Stimulated activated CD4-positive, alpha-beta T cell treated with anti-CD3 and anti-CD28 coated beads, Interleukin-2, amount 100 ng/mL, for 24 hours (primary cell): ENCODE data around the gene CAGE1.

Experiments used
- DNase-seq, 2 donors: peaks; one replicate each; pipeline ENCODE4 v3.0.0-alpha.2; 2020

Gene CAGE1

DNA sequence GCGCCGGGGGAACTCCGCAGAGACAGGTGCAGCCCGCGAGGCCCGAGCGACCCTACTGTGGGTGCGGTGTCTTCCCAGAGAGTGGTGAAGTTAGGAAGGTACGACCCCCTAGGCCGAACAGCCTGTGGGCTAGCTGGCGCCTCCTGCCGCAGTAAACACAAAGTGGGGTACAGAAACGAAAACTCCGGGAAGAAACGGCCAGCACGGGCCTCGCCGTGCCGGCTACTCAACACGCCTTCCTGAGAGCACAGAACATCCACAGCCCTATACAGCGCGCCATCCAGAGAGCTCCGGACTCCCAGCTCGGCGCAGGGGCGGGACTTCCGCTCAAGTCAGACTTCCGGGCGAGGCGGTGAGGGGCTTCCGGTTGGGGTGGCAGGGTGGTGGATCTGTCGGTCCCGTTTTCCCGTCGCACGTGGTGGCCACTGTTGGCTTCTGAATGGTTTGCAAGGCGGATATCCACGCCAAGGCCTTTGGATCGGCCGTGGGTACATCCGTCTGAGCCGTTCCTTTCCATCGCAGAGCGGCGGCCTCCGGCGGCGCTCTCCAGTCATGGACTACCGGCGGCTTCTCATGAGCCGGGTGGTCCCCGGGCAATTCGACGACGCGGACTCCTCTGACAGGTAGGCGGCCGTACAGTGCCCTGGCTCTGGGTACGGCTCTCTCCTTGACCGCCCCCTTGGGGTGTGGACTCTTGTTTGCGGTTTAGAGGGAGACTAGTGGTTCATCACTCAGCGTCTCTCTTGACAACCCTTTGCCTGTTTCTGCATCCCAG is at the start of gene CAGE1, which contains the start of gene RIOK1:
CAGE1 (minus strand) TSS at position 292 of the 775 bp plus-strand sequence. CDS start 2,569 bp downstream, outside the sequence.
RIOK1 (plus strand) TSS at position 358 of the 775 bp plus-strand sequence; CDS start at position 553, 195 bp downstream.
- peak; percentile 97 for DNase-seq

DNA sequence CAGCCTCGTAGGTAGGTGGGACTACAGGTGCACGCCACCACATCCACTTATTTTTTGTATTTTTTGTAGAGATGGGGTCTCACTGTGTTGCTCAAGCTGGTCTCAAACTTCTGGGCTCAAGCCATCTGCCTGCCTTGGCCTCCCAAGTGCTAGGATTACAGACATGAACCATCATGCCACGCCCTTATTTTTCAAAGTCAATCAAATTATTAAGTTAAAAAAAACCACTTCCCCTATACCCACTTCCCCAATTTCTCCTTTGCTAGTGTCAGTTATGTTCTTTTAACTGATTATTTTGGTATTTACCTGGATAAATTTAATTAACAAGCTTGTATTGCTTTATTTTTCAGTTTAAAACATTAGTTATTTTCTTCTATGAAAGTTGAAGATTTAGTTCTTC is 49.7 kb upstream of the CAGE1 start:
- no peak for DNase-seq

DNA sequence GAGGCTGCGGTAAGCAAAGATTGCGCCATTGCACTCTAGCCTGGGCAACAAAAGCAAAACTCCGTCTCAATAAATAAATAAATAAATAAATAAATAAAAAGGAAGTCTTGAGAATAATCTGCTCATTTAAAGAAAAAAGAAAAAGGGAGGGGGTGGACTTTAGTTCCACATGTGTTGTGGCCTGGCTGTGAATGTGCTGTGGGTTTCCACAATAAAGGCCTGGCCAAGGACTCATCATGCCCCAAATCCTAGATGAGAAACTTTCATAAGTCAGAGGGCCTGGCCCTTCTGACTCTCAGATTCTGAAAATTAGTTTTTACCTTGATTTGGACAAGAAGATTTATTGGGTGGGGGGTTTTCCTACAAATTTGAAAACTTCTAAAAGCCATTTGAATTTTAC is 48.5 kb upstream of the CAGE1 start:
- DNase-seq: no peak

DNA sequence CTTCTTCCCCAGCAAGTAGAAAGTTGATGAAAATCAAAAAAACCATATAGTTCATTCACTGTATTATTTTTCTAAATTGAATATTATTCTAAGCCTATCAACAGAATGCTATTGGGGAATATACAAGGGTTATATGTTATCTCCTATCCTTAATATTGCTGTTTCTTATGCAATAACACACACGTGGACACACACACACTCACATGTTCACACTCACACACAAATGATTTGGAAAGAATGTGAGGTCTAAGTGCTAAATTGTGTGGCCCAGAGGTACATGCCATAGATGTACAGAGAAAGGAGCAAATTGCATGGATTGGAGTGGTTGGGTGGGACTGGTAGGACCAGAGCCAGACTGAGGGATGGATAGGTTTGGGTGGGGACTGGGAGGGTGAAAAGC is 45.1 kb upstream of the CAGE1 start:
- no peak for DNase-seq

DNA sequence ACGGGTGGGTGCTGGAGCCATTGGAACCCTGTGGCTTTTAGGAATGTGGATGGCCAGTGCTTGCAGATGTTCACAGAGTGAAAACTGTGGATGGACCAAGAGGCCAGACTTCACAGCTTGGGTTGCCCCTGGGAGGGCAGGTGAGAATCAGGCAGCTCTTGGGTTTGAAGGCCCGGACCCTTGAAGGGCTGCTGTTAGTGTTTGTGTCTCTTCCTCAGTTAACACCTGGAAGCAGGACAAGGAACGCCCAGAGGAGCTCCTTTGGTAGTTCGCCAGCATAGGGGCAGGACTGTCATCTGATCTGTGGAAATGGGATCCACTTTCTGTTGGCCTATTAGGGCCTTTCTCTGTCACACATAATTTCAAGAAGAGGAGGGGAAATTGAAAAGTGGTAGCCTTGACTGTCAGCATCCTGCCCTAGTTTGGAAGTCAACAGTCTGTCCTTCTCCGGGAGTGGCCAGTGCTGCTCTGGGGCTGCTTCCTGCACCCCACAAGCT is 43.6 kb upstream of the CAGE1 start:
- DNase-seq: no peak

DNA sequence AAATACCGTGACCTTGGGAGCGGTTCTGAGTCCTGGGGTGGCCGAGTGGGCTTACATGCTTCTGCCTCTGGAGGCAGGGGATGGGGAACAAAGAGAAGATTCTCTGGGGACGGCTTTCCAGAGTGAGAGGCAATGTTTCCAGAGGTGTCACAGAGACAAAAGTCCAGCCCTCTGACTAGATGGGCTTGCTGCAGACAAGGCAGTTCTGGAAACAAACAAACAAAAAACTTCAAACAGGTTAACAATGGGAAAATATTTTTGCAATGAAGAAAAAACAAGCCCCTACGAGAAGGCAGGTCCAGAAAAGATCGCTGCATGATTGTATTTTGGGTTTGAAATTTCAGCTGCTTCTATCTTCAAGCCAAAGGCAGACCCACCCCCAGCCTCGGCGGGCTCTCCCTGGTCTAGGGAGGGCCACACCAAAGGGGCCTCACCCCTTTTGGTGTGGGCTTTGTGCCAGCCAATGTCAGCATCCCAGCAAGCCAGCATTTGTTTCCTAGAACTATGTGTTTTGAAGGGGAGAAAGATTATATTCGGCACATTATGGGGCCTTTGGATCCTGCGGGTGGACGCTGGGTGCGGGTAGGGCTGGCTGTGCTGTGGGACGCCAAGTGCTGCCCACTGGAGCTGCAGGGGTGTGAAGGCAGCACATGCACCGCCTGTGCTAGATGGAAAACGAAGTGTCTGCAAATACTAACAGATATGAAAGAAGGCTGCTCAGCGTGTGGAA is 43.0 kb upstream of the CAGE1 start:
- DNase-seq: no peak

DNA sequence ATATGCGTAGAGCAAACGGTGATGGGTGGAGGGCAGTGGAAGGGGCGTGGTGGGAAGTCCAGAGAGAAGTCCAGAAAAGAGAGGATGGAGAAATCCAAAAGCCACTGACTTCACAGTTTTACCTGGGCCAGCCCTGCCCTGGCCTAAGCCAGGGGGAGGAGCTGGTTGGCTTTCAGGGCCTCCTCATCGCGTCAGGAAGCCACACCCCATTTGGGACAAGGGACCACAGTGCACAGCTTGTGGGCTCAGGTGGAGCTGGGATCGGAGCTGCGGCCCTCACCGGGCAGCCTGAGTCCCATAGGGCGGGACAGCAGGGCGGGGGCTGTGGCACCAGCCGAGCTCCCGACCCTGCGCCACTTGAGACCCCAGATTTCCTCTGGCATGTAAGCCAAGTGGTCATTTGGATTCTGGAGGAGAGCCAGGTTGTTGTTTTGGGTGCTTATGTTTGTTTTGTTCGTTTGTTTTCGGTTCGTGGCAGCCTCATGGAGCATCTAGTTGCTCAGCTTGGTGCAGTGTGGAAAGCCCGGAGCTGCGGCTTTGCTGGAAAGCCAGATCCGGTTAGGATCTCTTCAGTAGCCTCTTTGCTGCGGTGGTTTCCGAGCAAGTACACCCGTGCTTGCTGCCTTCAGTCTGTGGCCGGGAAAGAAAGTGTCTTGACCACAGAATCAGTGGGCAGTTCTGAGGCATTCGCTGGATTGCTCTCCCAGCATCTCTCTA is 42.3 kb upstream of the CAGE1 start:
- DNase-seq: no peak

DNA sequence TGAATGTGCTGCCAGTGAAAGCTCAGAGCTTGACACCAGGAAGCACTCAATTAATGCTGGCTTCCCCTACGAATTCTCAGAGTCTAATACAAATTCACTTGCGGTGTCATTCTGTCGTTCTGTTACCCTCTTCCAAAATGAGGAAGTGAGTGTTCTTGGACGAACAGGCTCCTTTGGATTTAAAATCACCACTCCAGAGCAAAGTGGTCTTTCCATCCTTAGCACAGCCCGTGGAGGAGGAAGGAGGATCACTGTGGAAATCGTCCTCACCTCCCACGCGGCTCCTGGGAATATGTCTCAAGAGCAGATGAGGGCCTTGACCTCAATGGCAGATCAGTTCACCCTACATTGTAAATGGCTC is 41.8 kb upstream of the CAGE1 start:
- no peak for DNase-seq

DNA sequence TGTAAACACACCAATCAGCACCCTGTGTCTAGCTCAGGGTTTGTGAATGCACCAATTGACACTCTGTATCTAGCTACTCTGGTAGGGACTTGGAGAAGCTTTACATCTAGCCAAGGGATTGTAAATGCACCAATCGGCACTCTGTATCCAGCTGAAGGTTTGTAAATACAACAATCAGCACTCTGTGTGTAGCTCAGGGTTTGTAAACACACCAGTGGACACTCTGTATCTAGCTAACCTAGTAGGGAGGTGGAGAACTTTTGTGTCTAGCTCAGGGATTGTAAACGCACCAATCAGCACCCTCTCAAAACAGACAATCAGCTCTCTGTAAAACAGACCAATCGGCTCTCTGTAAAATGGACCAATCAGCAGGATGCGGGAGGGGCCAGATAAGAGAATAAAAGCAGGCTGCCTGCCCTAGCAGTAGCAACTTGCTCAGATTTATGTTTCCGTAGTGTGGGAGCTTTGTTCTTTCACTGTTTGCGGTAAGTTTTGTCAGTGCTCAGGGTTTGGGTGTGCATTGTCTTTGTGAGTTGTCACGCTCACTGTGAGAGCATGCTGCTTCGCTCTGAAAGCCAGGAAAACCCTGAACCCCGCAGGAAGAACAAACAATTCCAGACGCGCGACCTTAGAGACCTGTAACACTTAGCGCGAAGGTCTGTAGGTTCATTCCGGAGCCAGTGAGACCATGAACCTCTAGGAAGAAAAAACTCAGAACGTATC is 37.1 kb upstream of the CAGE1 start:
- DNase-seq: no peak

DNA sequence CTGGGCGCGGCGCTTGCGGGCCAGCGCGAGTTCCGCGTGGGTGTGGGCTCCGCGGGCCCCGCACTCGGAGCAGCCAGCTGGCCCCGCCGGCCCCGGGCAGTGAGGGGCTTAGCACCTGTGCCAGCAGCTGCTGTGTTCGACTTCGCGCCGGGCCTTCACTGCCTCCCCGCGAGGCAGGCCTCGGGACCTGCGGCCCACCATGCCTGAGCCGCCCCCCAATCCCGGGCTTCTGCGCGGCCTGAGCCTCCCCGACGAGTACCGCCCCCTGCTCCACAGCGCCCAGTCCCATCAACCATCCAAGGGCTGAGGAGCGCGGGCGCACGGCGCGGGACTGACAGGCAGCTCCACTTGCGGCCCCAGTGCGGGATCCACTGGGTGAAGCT is 36.3 kb upstream of the CAGE1 start:
- DNase-seq: no peak

DNA sequence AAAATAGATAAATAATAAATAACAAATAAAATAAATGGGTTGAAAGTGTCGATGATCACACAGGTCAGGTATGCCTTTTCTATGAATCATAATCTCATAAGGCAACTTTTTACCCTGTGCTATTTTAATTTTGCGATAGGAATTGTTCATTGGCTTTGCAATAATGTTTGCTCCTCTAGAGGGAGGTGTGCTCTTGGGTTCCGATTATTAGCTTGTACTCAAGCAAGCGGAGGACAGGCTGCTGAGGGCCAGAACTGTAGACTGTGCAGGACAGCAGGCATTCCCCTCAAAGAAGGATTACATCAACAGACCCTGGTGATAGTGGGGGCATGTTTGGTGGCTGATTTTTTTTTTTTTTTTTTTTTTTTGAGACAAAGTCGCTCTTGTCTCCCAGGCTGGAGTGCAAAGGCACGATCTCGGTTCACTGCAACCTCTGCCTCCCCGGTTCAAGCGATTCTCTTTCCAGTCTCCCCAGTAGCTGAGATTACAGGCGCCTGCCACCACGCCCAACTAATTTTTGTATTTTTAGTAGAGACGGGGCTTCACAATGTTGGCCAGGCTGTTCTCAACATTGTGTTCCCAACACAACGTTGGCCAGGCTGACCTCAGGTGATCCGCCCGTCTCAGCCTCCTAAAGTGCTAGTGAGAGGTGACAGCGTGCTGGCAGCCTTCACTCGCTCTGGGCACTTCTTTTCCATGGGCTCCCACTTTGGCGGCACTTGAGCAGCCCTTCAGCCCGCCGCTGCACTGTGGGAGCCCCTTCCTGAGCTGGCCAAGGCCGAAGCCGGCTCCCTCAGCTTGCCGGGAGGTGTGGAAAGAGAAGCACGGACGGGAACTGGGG is 35.6 kb upstream of the CAGE1 start:
- DNase-seq: no peak

DNA sequence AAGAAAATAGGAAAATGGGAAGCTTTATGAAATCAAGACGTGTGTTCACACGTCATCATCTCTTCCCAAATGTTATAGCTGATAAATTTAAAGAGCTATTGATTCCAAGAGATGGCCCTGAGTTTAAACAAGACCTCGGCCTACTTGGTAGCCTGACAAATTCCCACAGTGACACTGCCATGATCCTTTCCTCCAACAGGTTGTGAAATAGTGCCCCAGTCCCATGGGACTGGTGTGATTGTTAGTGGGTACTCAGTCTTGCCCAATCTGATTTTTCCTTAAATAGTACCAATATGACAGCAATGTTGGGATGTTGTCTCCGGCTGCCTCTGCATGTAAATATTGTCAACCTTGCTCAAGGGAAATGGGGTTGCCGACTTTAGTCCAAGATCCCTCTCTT is 34.5 kb upstream of the CAGE1 start:
- DNase-seq: no peak

DNA sequence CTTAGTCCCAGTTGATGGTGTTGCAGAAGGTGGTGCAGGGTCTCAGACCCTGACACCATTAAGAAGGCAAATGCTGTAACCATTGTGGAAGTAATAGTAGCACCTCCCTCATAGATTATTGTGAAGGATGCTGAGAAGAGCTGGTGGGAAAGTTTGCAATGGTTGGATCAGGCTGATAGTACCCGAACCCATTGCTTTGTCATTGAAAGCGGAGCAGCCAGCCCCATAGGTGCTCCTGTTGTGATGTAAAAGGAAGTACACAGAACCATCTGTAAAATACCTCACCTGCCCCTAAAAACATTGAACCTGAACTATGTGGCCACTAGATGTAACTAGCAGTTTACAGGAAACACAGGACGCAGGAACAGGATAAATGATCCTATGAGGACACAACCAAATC is 31.5 kb upstream of the CAGE1 start:
- no peak for DNase-seq

DNA sequence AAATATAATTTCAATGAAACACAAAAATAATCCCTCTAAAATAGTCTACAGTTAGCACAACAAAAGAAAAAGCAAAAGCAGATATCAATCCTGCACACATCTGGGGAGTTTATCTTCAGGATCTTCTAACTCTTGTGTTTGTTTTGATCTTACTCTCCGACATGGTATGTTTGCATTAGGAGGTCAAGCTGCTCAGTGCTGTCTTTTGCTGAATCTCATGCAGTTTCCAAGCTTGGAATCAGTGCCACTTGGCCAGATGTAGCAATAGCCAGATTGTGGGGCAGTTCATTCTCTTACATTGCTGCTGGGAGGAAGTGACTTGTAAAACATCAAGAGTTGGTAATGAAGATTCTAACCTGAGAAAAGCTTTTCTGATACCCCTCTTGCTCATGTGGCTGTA is 29.5 kb upstream of the CAGE1 start:
- no peak for DNase-seq

DNA sequence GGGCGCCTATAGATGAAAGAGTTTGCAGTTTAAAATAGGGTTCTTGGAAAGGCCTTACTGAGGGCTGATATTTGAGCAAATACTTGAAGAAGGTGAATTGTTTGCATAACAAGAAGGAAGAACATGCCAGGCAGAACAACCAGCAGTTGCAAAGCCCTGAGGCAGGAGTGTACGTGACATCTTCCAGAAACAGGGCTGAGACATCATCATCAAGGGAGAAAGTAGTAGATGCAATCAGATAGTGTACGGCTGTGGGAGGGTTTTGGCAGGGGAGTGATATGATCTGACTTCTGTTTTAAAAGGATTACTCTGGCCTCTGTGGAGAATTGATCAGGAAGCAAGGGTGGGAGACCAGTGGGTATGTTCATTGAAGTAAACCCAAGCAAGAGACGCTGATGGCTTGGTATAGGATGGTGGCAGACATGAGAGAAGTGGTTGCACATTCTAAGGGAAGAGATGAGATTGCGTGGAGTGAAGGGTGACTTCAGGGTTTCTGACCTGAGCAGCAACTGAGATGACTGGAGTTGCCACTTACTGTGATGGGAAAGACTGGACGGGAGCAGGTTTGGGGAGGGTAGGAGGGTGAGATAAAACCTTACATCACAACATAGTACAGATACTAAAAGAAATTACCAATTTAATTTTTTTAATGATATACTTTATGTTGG is 28.8 kb upstream of the CAGE1 start:
- no peak for DNase-seq

DNA sequence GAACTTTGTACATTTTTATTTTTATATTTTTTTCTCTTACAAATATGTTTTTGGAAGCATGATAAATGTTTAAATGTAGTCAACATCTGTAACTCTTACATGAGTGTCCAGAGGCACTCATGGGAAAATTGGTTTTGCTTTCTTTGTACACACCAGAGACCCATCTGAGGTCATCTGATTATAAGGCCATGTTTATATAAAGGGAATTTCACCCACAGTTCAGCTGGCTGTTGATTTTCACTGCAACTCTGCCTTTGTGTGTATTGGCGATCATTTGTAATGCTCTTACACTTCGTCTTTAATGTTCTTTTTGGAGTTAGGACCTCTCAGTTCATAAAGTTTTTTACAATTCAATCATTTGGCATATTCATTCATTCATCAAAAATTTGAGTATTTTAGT is 28.1 kb upstream of the CAGE1 start:
- no peak for DNase-seq

DNA sequence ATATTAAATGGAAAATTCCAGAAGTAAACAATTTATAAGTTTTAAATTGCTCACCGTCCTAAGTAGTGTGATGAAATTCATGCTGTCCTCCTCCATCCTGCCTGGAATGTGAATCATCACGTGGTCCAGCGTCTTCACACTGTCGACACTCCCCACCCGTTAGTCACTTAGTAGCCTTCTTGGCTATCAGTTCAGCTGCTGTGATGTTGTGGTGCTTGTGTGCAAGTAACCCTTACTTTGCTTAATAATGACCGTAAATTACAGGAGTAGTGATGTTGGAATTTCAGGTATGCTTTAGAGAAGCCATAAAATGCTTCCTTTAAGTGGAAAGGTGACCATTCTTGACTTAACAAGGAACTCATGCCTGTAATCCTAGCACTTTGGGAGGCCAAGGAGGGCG is 25.3 kb upstream of the CAGE1 start:
- no peak for DNase-seq

DNA sequence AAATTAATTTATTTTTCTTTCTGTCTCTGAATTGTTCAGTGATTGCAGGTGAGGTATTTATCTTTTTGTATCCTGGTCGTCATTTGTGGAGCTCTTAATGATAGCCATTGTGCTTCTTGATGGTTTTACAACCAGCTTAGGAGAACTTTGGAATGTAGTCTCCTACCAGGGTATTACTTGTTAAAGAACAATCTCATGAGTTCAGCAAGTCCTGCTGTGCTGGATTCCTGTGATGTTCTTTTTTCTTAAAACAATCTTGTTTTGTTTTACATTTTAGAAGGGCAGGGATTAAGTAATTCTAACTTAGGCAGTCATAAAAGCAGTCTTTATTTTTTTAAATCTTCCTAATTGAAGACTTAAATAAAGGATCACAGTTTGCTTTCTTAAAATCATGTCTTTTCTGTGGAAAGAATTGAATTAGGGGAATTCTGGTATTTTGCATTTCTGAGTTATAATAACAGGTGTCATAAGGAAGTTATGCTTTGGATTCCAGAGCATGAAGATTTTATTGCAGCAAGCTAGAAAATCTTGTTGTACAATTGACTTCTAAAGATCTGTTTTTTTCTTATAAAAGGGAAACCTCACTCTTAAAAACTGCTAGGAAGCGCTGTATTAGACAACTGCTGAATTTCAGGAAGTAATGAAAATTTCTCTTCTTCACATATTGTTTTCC is 23.7 kb upstream of the CAGE1 start:
- DNase-seq: no peak

DNA sequence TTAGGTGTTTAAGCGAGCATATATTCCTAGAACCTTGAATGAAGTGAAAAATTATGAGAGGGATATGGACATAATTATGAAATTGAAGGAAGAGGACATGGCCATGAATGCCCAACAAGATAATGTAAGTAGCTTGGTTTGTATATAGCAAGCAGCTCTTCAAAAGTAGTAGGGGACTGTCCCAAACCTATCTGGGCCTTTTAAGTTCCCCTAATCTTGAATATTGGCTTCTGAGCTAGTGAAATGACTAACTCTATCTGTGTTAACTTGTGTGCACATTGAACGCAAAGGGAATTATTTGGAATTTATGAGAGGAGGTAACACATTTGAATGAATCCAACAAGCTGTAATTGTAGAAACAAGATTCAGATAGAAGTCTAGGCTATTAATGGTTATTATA is 21.8 kb upstream of the CAGE1 start:
- DNase-seq: no peak

DNA sequence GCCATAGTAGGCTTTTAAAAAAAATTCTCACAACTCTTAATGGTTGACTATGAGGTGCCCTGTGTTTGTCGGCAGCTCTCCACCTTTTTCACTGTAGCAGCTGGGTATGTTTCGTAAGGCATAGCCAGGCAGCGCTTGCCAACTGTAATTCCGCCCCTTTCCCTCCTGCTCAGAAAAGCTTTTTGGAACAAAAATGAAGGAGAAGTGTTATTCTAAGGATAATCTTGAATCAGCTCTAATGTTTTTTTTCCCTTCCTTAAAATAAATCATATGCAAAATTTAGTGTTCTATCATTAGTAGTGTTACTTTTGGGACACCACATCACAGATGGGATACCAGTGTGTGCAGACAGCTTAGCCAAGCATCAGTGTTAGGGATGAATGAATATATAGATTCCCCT is 21.3 kb upstream of the CAGE1 start:
- DNase-seq: no peak

DNA sequence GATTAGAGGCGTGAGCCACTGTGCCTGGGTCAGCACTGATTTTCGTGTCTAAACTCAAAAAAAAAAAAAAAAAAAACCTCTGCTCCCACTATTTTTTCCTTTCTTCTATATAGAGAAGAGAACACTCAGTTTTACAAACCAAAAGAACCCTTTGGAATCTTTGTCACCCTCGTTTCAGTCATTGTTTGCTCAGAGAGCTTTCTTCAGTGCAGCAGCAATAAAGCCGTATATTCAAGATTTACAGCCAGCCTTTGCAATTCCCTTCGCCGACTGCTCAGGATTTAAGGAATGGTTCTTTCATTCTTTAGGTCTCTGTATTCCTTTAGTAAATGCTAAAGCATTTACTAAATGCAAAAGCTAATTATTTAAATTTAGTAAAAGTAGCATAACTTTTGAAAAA is 20.2 kb upstream of the CAGE1 start:
- no peak for DNase-seq
